Transverse colon (tissue), 4 donors: Measurements from ENCODE around the gene KREMEN2.

Source experiments
- CTCF ChIP-seq, 5 experiments: fragments of 200-600 bp in 3 of 5; fragments of 450-650 bp in 2 of 5; sonication (generic) in 3 of 5; IDR thresholded peaks; 1 replicate in 2 of 5; 2 replicates in 3 of 5; pipeline ENCODE4 v1.5.1; 2016 to 2017; ENCODE audit warnings: antibody characterized with exemption in 5 of 5, inconsistent platforms in 3 of 5, mild to moderate bottlenecking in 2 of 5, moderate library complexity in 1 of 5
- EP300 ChIP-seq: sonication (generic); formaldehyde crosslinking; IDR thresholded peaks from one replicate; pipeline ENCODE4 v1.6.1; 2017; ENCODE audit warnings: antibody characterized with exemption, low read depth
- POLR2A ChIP-seq: fragments of 450-650 bp; IDR thresholded peaks from one replicate; pipeline ENCODE4 v1.6.1; 2016; ENCODE audit warnings: antibody characterized with exemption, mild to moderate bottlenecking, moderate library complexity
- POLR2AphosphoS5 ChIP-seq, 3 donors: sonication (generic); formaldehyde crosslinking; IDR thresholded peaks; one replicate each; pipeline ENCODE4 v1.6.1; 2016; ENCODE audit warnings: antibody characterized with exemption in 3 of 3

- no peak for TF ChIP-seq POLR2AphosphoS5 (IDR thresholded peaks at IDR 0.05)
- no peak for TF ChIP-seq CTCF (IDR thresholded peaks at IDR 0.05)
- no peak for TF ChIP-seq POLR2A
- TF ChIP-seq EP300 = no peak
Observed at GRCh38 chr16:2948807-2949704, 15.0 kb upstream of the KREMEN2 start.
